ENCODE results near the gene SLC25A5.

SLC25A5 gene

GRCh38 chrX:119421016-119421705 is 47.1 kb upstream of the SLC25A5 start:
- Histone ChIP-seq H4K20me1 (ENCODE audit: insufficient read depth, low read length) (no peaks in the 10 kb centered on the region), H3K9me2 (replicated peaks; ENCODE audit: insufficient read depth, low read length) (no peaks in the 10 kb centered on the region), H2AFZ (ENCODE audit: low read length) (no peak overlapping the region), H3K36me3 (replicated peaks; ENCODE audit: insufficient read depth, low read length) (no peaks in the 10 kb centered on the region), H3K27me3 (replicated peaks; ENCODE audit: insufficient read depth, low read length) (no peaks in the 10 kb centered on the region), H3K4me2 (ENCODE audit: low read depth, low read length) (no peak overlapping the region), H3K9me3 (replicated peaks; ENCODE audit: insufficient read depth, low read length) (no peaks in the 10 kb centered on the region), H3F3A (ENCODE audit: insufficient read depth, low read length) (no peaks in the 10 kb centered on the region), H3K4me1 (ENCODE audit: low read length) (no peaks in the 10 kb centered on the region), H3K9ac (ENCODE audit: low read length) (no peak overlapping the region), H3K4me3 (ENCODE audit: low read length) (no peak overlapping the region), H3K27ac (ENCODE audit: low read length) (no peak overlapping the region), H3K79me2 (ENCODE audit: low read length) (no peaks in the 10 kb centered on the region)
- no peak for TF ChIP-seq EZH2phosphoT487 (IDR thresholded peaks at IDR 0.05; ENCODE audit: low read length)
- TF ChIP-seq EZH2 (optimal IDR thresholded peaks at IDR 0.05; ENCODE audit: low read depth, low read length), result no peak
- no peak for TF ChIP-seq CTCF (IDR thresholded peaks at IDR 0.05; ENCODE audit: low read length)
- DNase-seq, result no peak

- H3K27ac ChIP-seq (ENCODE audit: low read length), result no peak overlapping the region
- H3F3A ChIP-seq (ENCODE audit: insufficient read depth, low read length), result no peaks in the 10 kb centered on the region
- no peaks in the 10 kb centered on the region for H3K9me2 ChIP-seq (replicated peaks; ENCODE audit: insufficient read depth, low read length)
- no peaks in the 10 kb centered on the region for H3K79me2 ChIP-seq (ENCODE audit: low read length)
- H3K4me3 ChIP-seq (ENCODE audit: low read length), result no peak overlapping the region
- H3K4me1 ChIP-seq (ENCODE audit: low read length), result no peaks in the 10 kb centered on the region
- H3K27me3 ChIP-seq (replicated peaks; ENCODE audit: insufficient read depth, low read length), result no peaks in the 10 kb centered on the region
- H4K20me1 ChIP-seq (ENCODE audit: insufficient read depth, low read length), result no peaks in the 10 kb centered on the region
- no peak for DNase-seq
- H3K4me2 ChIP-seq (ENCODE audit: low read depth, low read length), result no peak overlapping the region
- H3K9ac ChIP-seq (ENCODE audit: low read length), result no peak overlapping the region
- H3K36me3 ChIP-seq (replicated peaks; ENCODE audit: insufficient read depth, low read length), result no peaks in the 10 kb centered on the region
- H3K9me3 ChIP-seq (replicated peaks; ENCODE audit: insufficient read depth, low read length), result no peaks in the 10 kb centered on the region
- no peak overlapping the region for H2AFZ ChIP-seq (ENCODE audit: low read length)
- no peak for TF ChIP-seq CTCF (IDR thresholded peaks at IDR 0.05; ENCODE audit: low read length)
- TF ChIP-seq EZH2phosphoT487 (IDR thresholded peaks at IDR 0.05; ENCODE audit: low read length), result no peak
- no peak for TF ChIP-seq EZH2 (optimal IDR thresholded peaks at IDR 0.05; ENCODE audit: low read depth, low read length)
Measured at GRCh38 chrX:119423631-119424030, 44.6 kb upstream of the SLC25A5 start.

- no peak overlapping the region for H3K27ac ChIP-seq (ENCODE audit: low read length)
Measured at GRCh38 chrX:119424999-119425398, 43.2 kb upstream of the SLC25A5 start.

More at GRCh38 chrX:119424999-119425398, 43.2 kb upstream of the SLC25A5 start:
- no peaks in the 10 kb centered on the region for H4K20me1 ChIP-seq (ENCODE audit: insufficient read depth, low read length)
- no peaks in the 10 kb centered on the region for H3K4me1 ChIP-seq (ENCODE audit: low read length)
- no peaks in the 10 kb centered on the region for H3K36me3 ChIP-seq (replicated peaks; ENCODE audit: insufficient read depth, low read length)
- H3K27me3 ChIP-seq (replicated peaks; ENCODE audit: insufficient read depth, low read length), result no peaks in the 10 kb centered on the region
- no peaks in the 10 kb centered on the region for H3F3A ChIP-seq (ENCODE audit: insufficient read depth, low read length)
- H3K79me2 ChIP-seq (ENCODE audit: low read length), result no peaks in the 10 kb centered on the region
- no peak overlapping the region for H3K9ac ChIP-seq (ENCODE audit: low read length)
- H2AFZ ChIP-seq (ENCODE audit: low read length), result no peak overlapping the region
- no peaks in the 10 kb centered on the region for H3K9me2 ChIP-seq (replicated peaks; ENCODE audit: insufficient read depth, low read length)
- no peak overlapping the region for H3K4me2 ChIP-seq (ENCODE audit: low read depth, low read length)
- H3K4me3 ChIP-seq (ENCODE audit: low read length), result no peak overlapping the region
- TF ChIP-seq EZH2phosphoT487 (IDR thresholded peaks at IDR 0.05; ENCODE audit: low read length) (no peak), CTCF (IDR thresholded peaks at IDR 0.05; ENCODE audit: low read length) (no peak), EZH2 (optimal IDR thresholded peaks at IDR 0.05; ENCODE audit: low read depth, low read length) (no peak)
- no peak for DNase-seq
- no peaks in the 10 kb centered on the region for H3K9me3 ChIP-seq (replicated peaks; ENCODE audit: insufficient read depth, low read length)

Data from MM.1S (cell line).